ENCODE measurements around the gene KHNYN.
"Not testable (repeated sequence)": the region's sequence is repeated elsewhere in the genome, so short reads cannot be mapped to it uniquely, and the experiment has no call there.

KHNYN gene

DNA sequence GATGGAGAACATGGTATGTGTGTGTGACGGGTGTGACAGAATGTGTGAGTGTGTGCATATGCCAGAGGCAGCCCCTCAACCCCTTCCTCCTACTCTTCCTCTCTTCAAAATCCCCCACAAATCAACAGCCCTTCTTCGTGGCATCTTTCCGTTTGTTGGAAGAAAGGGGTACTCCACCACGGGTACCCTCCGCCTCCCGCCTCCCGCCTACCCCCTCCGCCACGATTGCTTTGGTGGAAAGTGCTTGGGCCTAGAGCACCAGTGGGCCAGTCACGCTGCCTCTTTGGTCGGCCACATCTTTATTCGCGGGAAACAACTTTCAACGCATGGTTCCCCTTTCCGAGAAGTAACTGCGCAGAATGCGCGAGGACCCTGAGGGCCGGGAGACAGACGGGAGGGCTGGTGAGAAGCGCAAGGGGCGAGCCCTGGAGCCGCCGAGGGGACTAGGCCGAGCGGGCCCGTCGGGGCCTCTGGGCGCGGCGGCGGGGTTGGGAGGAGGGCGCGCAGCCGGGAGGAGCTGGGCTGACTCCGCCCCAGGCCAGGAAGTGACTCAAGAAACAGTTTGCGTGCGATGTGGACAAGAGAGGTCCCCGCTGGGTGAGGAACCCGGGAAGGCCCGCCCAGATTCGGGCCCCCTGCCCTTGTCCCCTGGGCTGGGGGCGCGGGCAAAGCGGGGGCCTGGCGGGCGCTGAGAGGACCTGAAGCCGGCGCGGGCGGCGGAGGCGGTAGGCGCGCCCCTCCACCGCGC, at the start of gene KHNYN, which contains the start of gene CBLN3:
KHNYN (plus strand) TSS at position 560 of the 748 bp plus-strand sequence. CDS start 777 bp downstream, outside the sequence.
CBLN3 (minus strand) TSS at position 274 of the 748 bp plus-strand sequence. CDS start 614 bp downstream, outside the sequence.
- DNase-seq (ENCODE audit: low read depth): peak; percentile 79

DNA sequence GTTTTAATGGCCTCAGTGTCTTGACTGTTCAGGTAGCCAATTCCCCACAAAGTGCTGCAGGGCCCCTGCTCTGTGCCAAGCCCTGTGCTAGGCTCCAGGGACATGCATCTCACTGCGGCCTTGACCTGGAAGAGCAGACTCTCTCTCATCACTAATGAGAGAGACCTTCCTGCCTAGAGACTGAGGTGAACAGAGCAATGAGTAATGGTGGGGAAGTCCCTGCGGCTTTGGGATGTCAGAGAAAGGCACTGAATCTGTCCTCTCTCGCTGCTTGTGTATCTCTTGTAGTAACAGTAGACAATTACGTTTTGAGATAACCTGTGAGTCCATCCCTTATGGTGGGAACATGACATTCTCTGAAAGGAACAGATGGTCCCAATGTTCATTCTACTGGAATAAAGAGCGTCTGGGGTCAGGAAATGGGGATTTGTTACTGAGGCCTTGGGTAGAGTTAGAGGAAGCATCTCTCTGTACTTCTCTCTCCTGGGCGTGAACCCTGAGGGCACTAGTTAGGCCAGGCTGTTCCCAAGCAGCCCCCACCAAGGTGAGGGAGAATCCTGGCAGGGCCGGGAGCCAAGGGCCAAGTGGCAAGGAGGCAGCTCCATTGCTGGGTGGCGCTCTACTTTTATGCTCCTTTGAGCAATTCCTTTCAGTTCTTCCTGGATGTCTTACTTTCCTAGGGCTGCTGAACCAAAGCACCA, 48.2 kb upstream of the KHNYN start:
- DNase-seq (ENCODE audit: low read depth): no peak

DNA sequence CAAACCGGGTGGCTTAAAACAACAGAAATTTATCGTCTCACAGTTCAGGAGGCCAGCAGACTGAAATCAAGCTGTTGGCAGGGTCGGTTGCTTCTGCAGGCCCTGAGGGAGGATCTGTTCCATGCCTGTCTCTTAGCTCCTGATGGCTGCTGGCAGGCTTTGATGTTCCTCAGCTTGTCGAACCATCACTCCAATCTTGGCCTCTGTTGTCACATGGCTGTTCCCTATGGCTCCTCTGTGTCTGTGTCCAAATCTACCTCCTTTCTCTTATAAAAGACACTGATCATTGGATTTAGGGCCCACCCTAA, 47.7 kb upstream of the KHNYN start:
- no peak for DNase-seq (ENCODE audit: low read depth)

DNA sequence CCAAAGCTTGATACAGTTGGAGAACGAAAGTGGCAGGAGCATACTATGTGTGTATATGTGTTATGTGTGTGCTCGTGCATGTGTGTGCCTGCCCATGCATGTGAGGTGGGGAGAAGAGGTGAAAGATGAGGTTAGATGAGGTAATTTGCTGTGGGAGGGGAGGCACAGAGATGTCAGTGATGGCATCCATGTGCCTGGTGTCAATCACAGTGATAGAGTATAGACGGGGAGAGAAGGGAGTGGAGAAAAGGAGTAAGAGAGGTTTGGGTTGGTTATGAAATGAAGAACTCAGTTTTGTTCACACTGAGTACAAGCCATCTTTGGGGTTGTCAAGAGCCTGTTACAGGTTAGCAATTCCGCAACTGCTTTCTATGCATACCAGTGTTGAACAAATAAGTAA, 45.6 kb upstream of the KHNYN start:
- DNase-seq (ENCODE audit: low read depth): no peak

DNA sequence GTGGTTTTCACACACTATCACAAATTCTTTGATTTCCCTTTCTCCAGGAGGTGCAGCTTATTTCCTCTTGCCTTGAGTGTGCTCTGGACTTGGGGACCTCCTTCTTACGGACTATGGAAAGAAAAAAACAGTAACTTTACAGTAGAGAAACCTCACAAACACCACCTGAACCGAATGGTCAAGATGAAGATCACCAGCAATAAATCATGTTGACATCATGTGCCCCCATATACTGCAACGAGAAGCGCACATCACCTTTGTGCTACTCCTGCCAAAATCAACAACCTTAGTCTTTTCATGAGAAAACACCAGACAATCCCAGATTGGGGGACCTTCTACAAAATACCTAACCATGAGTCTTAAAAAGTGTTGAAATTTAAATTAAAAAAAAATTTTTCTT, 44.2 kb upstream of the KHNYN start:
- no peak for DNase-seq (ENCODE audit: low read depth)

DNA sequence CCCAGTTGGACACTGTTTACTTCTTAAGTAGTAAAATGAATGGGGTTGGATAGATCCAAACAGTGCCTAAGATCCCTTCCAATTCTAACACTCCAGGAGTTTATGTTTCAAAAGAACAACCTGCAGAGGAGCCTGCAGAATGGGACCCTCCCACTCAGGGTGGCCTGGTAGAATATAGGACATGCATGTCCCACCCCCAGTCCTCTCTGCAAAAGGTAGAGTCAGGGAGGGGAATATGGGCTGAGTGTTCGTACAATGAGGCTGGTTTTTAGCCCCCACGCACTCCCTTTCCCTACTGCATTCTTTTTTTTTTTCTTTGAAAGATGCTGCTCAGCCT, 42.8 kb upstream of the KHNYN start:
- DNase-seq (ENCODE audit: low read depth): no peak

DNA sequence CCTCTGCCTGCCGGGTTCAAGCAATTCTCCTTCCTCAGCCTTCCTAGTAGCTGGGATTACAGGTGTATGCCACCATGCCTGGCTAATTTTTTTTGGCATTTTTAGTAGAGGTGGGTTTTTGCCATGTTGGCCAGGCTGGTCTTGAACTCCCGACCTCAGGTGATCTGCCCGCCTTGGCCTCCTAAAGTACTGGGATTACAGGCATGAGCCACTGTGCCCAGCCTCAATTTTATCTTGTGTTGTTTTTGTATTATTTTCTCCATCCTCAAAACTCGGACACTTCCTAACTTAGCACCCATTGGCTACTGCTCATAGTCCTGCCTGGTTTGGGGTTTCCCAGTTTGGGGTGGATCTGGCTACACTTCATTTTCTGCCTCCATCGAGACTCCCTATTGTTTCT, 42.2 kb upstream of the KHNYN start:
- DNase-seq (ENCODE audit: low read depth): not testable (repeated sequence)

DNA sequence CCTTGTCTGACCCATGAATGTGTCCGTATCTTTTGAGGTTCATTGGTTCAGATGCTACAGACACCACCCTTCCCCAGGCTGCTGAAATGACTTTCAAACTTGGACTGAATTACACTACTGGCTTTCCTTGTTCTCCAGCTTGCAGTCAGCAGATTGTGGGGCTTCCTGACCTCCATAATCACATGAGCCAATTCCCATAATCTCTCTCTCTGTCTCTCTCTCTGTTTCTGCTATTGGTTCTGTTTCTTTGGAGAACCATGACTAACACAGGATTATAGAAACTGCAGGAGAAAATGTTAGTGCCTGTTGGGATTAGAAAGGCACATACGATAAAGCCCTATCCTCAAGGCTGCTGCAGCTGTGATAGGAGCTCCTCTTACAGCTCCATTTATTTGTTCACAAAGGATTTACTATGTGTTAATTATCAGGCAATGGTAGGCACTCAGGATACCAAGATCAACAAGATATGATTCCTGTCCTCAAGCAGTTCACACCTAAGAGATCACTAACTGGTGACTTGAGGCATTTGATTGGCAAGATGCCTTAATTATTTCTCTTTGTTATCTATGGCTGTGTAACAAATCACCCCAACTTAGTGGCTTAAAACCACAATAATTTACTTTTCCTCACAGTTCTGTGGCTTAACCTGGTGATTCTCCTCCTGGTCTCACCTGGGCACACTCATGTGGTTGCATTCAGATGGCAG, 41.1 kb upstream of the KHNYN start:
- DNase-seq (ENCODE audit: low read depth): no peak

DNA sequence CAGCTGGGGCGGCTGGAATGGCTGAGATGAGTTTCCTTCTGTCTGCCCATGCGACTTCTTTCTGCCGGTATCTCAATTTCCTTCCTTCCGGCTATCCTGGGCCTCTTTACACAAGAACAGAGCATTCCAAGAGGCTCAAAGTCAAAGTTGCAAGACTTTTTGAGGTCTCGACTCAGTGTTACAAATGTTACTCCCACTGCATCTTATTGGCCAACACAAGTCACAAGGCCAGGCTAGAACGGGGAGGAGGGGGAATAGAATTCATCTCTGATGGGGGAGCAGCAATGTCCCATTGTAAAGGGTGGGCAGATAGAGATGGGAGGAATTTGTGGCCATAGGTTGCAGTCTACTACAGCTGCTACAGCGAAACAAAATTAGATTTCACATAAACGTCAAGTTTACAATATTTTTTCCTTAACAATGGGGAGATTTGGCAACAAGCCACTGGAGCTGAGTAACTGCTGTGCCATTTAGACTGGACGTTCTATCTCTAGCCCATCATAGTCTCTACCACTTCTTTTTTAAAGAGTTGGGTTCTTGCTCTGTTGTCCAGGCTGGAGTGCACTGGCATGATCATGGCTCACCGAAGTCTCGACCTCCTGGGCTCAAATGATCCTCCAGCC, 40.4 kb upstream of the KHNYN start:
- no peak for DNase-seq (ENCODE audit: low read depth)

DNA sequence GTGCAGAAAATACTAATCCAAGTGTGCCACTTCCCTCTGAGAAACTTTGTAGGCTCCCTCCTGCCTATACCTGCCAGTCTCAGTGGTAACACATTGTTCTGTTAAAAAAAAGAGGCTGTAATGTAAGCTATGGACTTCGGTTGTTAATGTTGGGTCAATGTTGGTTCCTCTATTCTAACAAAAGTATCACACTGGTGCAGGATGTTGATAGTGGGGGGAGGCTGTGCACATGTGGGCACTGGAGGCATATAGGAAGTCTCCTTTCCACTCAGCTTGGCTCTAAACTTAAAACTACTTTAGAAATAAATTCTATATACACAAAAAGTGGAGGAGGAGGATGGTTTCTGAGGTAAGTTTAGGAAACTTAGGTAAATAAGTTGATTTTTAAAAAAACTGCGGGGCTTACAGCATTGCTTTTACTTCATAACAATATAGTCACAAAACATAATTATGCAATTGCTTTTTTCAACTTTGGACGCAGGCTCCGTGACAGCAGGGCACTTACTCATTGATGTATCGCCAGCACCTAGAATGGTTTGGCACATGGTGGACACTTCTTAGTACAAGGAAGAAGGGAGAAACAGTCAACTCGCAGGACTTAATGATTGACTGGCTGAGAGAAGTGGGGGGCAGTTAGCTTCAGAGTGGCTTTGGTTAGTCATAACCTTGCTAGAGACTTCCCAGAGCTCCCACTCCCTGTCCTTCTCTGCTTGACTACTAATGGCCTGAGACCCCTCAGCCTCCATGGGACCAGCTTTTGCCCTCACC, 38.9 kb upstream of the KHNYN start:
- DNase-seq (ENCODE audit: low read depth): no peak

DNA sequence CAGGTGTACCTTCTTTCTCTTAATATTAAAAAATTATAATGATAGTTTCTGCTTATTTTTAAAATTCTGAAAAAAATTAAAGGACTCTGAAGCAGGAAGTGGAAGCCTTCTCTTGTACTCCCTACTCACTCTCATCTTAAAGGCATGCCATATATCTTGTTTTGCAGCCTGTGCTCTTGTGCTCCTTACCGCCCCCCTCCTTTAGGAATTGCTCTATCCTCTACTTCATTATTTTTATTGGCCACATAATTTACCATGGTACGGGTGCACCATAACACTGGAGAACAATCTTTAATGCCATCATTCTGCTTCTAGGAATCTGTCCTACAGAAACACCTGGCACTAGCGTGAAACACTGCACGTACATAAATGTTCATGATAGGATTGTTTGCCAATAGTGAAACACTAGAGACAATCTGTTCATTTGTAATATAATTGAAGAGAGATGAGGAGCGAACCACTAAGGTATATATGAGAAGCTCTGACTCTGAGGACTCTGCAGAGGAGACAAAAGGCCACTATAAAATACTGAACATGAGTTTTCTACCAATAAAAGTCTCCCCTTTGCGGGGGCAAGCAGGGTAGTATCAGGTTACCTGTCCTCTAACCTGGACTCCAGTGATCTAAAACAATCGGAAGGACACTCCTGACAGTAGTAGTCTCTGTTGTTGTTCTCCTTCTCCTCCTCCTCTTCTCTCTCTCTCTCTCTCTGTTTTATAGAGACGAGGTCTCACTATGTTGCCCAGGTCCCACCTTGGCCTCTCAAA, 37.2 kb upstream of the KHNYN start:
- DNase-seq (ENCODE audit: low read depth): no peak

DNA sequence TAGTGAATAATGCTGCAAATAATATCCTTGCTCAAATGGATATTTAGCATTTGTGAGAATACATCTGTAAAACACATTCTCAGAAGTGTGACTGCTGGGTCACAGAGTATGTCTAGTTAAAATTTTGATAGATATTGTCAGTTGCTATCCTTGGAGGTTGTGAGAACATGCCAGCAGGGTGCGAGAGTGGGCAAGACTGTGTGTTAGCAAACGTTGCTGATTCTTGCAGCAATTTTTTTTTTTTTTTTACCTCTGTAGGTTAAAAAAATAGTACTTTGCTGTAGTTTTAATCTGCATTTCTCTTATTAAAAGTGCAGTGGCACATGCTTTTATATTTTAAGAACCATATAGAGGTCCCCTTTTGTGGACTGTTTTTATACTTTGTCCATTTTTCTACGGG, 35.5 kb upstream of the KHNYN start:
- no peak for DNase-seq (ENCODE audit: low read depth)

DNA sequence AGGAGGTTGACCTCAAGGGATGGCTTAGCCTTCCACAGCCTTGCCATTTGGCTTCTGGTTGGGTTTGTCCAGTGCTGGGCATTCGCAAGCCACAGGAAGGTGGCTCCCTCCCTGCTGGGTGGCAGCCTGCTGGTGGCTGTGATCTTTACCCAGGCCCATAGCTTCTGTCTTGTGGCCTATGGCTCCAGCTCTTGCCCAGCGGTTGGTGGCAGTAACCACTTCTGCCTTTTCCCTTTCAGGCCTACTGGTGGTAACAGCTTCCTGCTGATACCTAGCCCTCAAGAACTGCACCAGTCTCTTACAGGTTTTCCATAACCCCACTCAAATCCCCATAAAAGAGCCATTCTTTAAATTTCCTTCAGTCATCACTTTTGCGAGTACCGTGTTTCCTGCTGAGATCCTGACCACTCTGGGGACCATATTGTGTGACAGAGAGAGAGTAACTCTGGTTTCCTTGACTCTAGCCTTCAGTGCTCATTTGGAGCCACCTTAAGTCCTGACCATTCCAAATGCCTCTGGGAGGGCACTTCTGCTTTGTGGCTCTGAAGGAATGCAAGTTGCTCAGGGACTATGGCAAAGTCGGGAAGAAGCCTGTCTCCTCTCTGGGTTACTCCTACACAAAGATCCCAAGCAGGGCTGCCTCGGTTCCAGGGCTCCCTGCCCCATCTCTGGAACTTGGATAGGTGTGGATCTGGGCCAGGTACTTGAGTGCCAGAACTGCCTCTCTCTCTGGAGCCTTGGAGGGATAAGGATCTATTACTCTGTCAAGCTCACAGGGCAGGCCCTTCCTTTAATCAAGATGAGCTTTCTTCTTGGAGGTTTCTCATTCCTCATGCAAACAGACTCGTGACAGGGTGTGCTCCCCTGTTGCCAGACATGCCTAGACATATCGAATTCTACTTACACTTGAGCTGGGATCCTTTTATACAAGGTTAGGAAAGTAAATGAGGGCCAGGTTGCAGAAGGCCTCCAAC, 33.9 kb upstream of the KHNYN start:
- no peak for DNase-seq (ENCODE audit: low read depth)

DNA sequence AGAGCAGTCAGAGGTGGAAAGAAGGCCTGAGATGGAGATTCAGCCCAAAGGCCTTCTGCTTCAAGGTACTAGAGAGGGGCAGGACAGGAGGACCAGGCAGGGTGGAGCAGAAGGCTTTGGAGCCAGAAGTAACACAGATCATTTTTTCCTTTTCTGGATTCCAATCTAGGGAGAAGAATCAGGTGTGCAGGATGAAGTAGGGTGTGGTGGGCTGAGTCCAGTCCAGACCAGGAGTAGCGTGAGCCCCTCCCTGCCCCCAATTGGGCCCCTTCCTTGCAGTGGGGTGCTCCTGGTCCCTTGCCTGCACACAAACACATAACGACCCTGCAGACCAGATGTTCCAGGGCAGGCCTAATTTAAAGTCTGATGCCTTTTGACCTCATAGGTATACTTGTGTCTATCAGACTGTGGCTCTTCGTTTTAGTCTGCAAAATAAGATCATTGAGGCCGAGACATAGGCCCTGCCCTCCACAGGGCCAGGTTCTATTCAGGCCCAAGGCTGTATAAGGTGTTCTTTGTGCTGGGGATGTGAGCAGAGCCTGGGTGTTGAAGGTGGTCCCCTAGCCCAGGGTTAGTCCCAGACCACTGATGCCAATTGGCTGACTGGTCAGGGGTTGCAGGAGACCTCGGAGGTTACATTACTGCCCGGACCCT, 32.0 kb upstream of the KHNYN start:
- no peak for DNase-seq (ENCODE audit: low read depth)

DNA sequence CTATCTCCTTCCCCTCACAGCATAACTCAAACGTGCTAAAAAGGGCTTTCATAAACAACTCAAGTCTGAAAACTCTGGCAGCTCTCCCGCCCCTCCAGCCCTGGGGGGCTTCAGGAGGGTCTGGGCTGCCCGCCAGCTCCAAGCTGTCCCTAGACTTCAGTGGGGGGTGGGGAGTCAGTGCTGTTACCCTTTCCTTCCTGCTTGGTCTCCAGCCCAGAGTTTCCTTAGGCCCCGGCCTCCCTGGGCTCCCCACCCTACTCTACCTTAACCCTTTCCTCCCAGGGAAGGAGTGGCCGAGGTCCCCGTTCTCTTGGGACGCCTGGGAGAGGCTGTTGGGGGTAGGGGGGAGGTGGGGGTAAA, 31.5 kb upstream of the KHNYN start:
- no peak for DNase-seq (ENCODE audit: low read depth)

DNA sequence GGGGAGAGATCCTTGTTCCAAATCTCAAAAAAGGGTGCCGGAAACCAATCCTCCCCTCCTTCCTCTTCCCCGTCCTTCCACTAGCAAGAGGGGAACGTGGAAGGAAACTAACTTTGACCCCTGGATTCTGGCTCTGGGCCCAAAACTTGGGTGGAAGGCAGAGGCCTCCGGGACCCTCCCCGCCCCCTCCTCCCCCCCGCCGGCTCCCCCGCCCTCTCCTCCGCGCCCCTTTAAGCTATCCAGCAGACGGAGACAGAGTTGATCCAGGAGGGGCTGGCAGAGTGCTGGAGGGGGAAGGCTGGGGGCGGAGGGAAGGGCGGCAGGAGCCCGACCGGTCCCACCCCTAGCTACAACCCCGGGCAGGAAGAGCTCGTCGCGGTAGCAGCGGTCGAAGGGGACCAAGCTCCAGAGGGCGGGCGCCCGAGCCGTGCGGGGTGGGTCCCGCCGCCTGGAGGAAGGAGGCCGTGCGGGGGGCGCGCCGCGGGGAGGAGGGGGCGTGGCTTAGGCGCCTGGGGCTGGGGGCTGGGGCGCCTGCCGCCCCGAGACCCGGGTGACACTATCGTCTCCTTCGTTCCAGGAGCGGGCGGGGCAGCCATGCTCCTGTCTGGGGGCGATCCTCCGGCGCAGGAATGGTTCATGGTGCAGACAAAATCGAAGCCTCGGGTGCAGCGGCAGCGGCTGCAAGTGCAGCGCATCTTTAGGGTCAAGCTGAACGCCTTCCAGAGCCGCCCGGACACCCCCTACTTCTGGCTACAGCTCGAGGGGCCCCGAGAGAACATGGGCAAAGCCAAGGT, 30.9 kb upstream of the KHNYN start, which contains the start of gene NYNRIN:
NYNRIN (plus strand) TSS at position 351 of the 794 bp plus-strand sequence; CDS start at position 595, 244 bp downstream.
- peak; percentile 5 for DNase-seq (ENCODE audit: low read depth)

DNA sequence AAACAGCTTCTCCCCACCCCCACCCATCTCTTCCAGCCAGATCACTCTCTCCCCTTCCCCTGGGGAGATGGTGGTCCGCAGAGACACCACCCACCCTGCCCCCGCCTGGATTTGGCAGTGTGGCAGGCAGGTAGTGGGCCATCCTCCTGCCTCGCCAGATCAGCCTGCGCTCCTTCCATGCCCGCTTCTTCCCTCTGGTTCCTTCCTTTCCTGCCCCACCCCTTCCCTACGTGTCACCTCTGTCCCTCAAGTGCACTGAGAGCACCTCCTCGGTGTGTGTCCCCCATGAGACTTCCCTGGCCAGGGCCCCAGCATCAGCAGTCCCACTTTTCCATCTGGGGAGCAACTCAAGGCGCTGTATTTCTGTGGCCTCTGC, 30.3 kb upstream of the KHNYN start:
- no peak for DNase-seq (ENCODE audit: low read depth)

DNA sequence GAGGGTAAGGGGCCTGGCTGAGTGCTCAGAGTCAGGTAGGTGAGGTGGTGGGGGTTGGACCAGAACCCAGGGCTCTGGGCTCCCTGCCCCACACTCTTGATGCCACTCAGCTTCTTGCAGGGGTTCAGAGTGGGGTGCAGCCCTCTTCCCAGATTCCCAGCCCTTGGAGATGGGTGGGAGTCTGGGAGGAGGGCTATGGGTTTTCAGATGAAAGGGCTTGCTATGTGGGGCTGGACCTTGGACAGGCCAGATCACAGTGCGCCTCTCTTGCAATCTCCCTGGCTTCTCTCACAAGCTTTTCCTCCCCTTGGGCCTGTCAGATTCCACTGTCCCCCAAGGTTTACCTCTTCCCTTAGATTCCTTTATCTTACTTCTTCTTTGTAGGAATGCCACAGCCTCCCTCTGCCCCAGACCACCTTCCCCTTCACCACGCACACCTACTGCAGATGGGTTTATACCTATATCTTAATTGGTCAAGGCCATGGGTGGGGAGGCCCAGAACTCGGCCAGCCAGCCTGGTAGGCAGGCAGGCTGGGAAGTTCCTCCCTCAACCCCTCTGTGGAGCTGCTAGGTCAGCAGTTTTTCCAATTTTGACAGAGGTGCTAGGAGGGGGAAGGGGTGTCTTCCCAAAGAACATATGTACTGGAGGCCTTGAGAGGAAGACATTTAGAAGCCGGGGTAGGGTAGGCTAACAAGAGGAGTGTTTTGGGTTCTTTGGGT, 29.6 kb upstream of the KHNYN start:
- DNase-seq (ENCODE audit: low read depth): no peak
